ENCODE data around the gene ZNF280D. TPM values are rescaled to one million over a fixed set of nuclear protein-coding genes. Genes with fewer than 3 reads are reported as not detected.

ZNF280D gene
- total RNA-seq, 1 donor, result 50.7 TPM

DNA sequence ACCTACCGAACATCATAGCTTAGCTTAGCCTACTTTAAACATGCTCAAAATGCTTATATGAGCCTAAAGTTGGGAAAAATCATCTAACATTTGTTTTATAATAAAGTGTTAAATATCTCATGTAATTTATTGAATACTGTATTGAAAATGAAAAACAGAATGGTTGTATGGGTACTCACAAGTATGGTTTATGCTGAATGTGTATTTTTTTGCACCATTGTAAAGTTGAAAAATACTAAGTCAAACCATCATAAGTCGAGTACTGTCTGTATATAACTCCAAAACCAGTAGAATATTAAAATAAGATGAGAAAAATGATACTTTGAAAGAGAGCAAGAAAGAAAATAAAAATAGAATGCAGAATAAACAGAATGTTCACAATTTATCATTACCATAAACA, 115.7 kb downstream of the ZNF280D start:
- no peaks in the 10 kb centered on the region for H3K9me3 ChIP-seq (ENCODE audit: low read depth, low read length)
- no peaks in the 10 kb centered on the region for H3K27me3 ChIP-seq (ENCODE audit: insufficient read depth, low read length)
- H3K4me2 ChIP-seq (ENCODE audit: insufficient read depth, low read length), result no peak overlapping the region
- H2AFZ ChIP-seq (ENCODE audit: low read length), result no peak overlapping the region
- no peak for DNase-seq (ENCODE audit: insufficient read length, low spot score, missing footprints)
- no peaks in the 10 kb centered on the region for H4K20me1 ChIP-seq (ENCODE audit: insufficient read depth, low read length)
- no peak overlapping the region for H3K27ac ChIP-seq (ENCODE audit: low read depth, low read length)
- H3K79me2 ChIP-seq (ENCODE audit: insufficient read depth, low read length), result no peaks in the 10 kb centered on the region
- H3K4me3 ChIP-seq (ENCODE audit: insufficient read depth, low read length), result no peak overlapping the region
- TF ChIP-seq CTCF (IDR thresholded peaks at IDR 0.05; ENCODE audit: extremely low read depth, low read depth, low read length), result no peak
- no peaks in the 10 kb centered on the region for H3K36me3 ChIP-seq (ENCODE audit: insufficient read depth, low read length)
- H3K4me1 ChIP-seq (ENCODE audit: insufficient read depth, low read length), result no peaks in the 10 kb centered on the region

GRCh38 chr15:56616551-56616950, 116.8 kb downstream of the ZNF280D start:
- no peaks in the 10 kb centered on the region for H3K79me2 ChIP-seq (ENCODE audit: insufficient read depth, low read length)
- no peak for DNase-seq (ENCODE audit: insufficient read length, low spot score, missing footprints)
- no peak overlapping the region for H3K4me2 ChIP-seq (ENCODE audit: insufficient read depth, low read length)
- no peak overlapping the region for H3K27ac ChIP-seq (ENCODE audit: low read depth, low read length)
- H2AFZ ChIP-seq (ENCODE audit: low read length), result no peak overlapping the region
- no peaks in the 10 kb centered on the region for H3K36me3 ChIP-seq (ENCODE audit: insufficient read depth, low read length)
- no peak overlapping the region for H3K4me3 ChIP-seq (ENCODE audit: insufficient read depth, low read length)
- H3K4me1 ChIP-seq (ENCODE audit: insufficient read depth, low read length), result no peaks in the 10 kb centered on the region
- no peaks in the 10 kb centered on the region for H4K20me1 ChIP-seq (ENCODE audit: insufficient read depth, low read length)
- H3K27me3 ChIP-seq (ENCODE audit: insufficient read depth, low read length), result no peaks in the 10 kb centered on the region
- TF ChIP-seq CTCF (IDR thresholded peaks at IDR 0.05; ENCODE audit: extremely low read depth, low read depth, low read length), result no peak
- no peaks in the 10 kb centered on the region for H3K9me3 ChIP-seq (ENCODE audit: low read depth, low read length)

DNA sequence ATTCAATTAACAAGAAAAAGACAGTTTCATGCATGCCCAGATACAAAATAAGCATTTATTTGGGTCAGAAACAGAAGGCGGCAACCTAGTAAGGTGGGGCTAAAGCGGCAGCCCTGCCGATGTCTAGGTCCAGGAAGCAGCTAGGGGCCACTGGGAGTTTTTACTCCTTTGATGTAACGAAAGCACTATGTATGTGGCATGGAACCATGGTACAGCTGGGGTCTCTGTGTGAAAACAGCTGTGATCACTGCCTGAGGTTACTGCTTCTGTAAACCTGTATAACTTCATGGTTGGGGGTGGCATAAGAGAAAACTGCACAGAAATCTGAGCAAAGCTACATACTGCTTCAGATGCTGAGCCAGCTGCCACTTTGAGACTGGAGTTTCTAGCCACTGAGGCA, 119.5 kb downstream of the ZNF280D start:
- H3K4me3 ChIP-seq (ENCODE audit: insufficient read depth, low read length), result no peak overlapping the region
- H3K36me3 ChIP-seq (ENCODE audit: insufficient read depth, low read length), result no peaks in the 10 kb centered on the region
- no peak for DNase-seq (ENCODE audit: insufficient read length, low spot score, missing footprints)
- H3K9me3 ChIP-seq (ENCODE audit: low read depth, low read length), result no peaks in the 10 kb centered on the region
- no peaks in the 10 kb centered on the region for H3K79me2 ChIP-seq (ENCODE audit: insufficient read depth, low read length)
- no peaks in the 10 kb centered on the region for H3K27me3 ChIP-seq (ENCODE audit: insufficient read depth, low read length)
- peak overlapping the region; percentile 9 for H2AFZ ChIP-seq (ENCODE audit: low read length)
- TF ChIP-seq CTCF (IDR thresholded peaks at IDR 0.05; ENCODE audit: extremely low read depth, low read depth, low read length), result no peak
- H3K27ac ChIP-seq (ENCODE audit: low read depth, low read length), result no peak overlapping the region
- H4K20me1 ChIP-seq (ENCODE audit: insufficient read depth, low read length), result no peaks in the 10 kb centered on the region
- no peak overlapping the region for H3K4me2 ChIP-seq (ENCODE audit: insufficient read depth, low read length)
- no peaks in the 10 kb centered on the region for H3K4me1 ChIP-seq (ENCODE audit: insufficient read depth, low read length)

GRCh38 chr15:56608993-56609392, 124.3 kb downstream of the ZNF280D start:
- no peak overlapping the region for H2AFZ ChIP-seq (ENCODE audit: low read length)
- no peak overlapping the region for H3K4me3 ChIP-seq (ENCODE audit: insufficient read depth, low read length)
- DNase-seq (ENCODE audit: insufficient read length, low spot score, missing footprints), result no peak
- H3K79me2 ChIP-seq (ENCODE audit: insufficient read depth, low read length), result no peaks in the 10 kb centered on the region
- no peak overlapping the region for H3K27ac ChIP-seq (ENCODE audit: low read depth, low read length)
- TF ChIP-seq CTCF (IDR thresholded peaks at IDR 0.05; ENCODE audit: extremely low read depth, low read depth, low read length), result no peak
- no peak overlapping the region for H3K4me2 ChIP-seq (ENCODE audit: insufficient read depth, low read length)
- H3K4me1 ChIP-seq (ENCODE audit: insufficient read depth, low read length), result no peaks in the 10 kb centered on the region
- no peaks in the 10 kb centered on the region for H3K27me3 ChIP-seq (ENCODE audit: insufficient read depth, low read length)
- no peaks in the 10 kb centered on the region for H4K20me1 ChIP-seq (ENCODE audit: insufficient read depth, low read length)
- H3K9me3 ChIP-seq (ENCODE audit: low read depth, low read length), result no peaks in the 10 kb centered on the region
- H3K36me3 ChIP-seq (ENCODE audit: insufficient read depth, low read length), result no peaks in the 10 kb centered on the region
